Peyer's patch (tissue), 4 donors: ENCODE results near the gene FGF1. TPM values are rescaled to one million over a fixed set of nuclear protein-coding genes. Genes with fewer than 3 reads are reported as not detected.

ENCODE experiments used
- DNase-seq, 3 donors: peaks; one replicate each; pipeline ENCODE4 v3.0.0-alpha.2; 2017 to 2019
- H3K27ac ChIP-seq, 4 donors: fragments of 200-600 bp; sonication (generic); one replicate each; pipeline ENCODE4 v1.5.1; 2016 to 2019
- H3K27me3 ChIP-seq, 2 donors: fragments of 200-600 bp; sonication (generic); one replicate each; pipeline ENCODE4 v1.5.1; 2019
- H3K36me3 ChIP-seq, 3 donors: fragments of 200-600 bp; sonication (generic); one replicate each; pipeline ENCODE4 v1.5.1; 2016 to 2019
- H3K4me1 ChIP-seq, 4 donors: fragments of 200-600 bp; sonication (generic); one replicate each; pipeline ENCODE4 v1.5.1; 2016 to 2019
- H3K4me3 ChIP-seq, 4 donors: fragments of 200-600 bp; sonication (generic); 1 replicate in 3 of 4; 2 replicates in 1 of 4; pipeline ENCODE4 v1.5.1; 2016 to 2019; ENCODE audit warnings: mild to moderate bottlenecking in 1 of 4
- H3K9me3 ChIP-seq, 4 donors: fragments of 200-600 bp; sonication (generic); one replicate each; pipeline ENCODE4 v1.5.1; 2016 to 2019; ENCODE audit warnings: mild to moderate bottlenecking in 1 of 4
- CTCF ChIP-seq, 6 experiments: fragments of 450-650 bp in 4 of 6; fragments of 200-600 bp in 2 of 6; sonication (generic) in 1 of 6; IDR thresholded peaks; one replicate each; pipeline ENCODE4 v1.5.1; 2017 to 2019; ENCODE audit warnings: antibody characterized with exemption in 6 of 6, mild to moderate bottlenecking in 3 of 6, moderate library complexity in 1 of 6
- POLR2A ChIP-seq, 2 donors: fragments of 450-650 bp; IDR thresholded peaks; one replicate each; pipeline ENCODE4 v1.5.1; 2017; ENCODE audit warnings: antibody characterized with exemption in 2 of 2, mild to moderate bottlenecking in 2 of 2, moderate library complexity in 2 of 2
- total RNA-seq, 4 donors: library from RNA; depleted of rRNA; stranded (reverse); fragments of >200 nt; gene quantifications; one replicate each; pipeline ENCODE4 v1.1.0, GENCODE V29; 2016

Gene FGF1
- total RNA-seq, 4 donors from 2014 or later = not detected

GRCh38 chr5:142614054-142614453 lies 71.8 kb downstream of the FGF1 start:
- Histone ChIP-seq H3K4me1 (no peaks in the 10 kb centered on the region), H3K27me3 (no peaks in the 10 kb centered on the region), H3K27ac (no peak overlapping the region), H3K36me3 (no peaks in the 10 kb centered on the region), H3K9me3 (no peaks in the 10 kb centered on the region), H3K4me3 (no peak overlapping the region)
- no peak for TF ChIP-seq CTCF (IDR thresholded peaks at IDR 0.05)
- TF ChIP-seq POLR2A (IDR thresholded peaks at IDR 0.05) = no peak
- DNase-seq = no peak

- H3K27me3 ChIP-seq = no peaks in the 10 kb centered on the region
- no peaks in the 10 kb centered on the region for H3K9me3 ChIP-seq
- H3K4me1 ChIP-seq = no peaks in the 10 kb centered on the region
- no peak overlapping the region for H3K27ac ChIP-seq
- H3K36me3 ChIP-seq = no peaks in the 10 kb centered on the region
- no peak for DNase-seq
- TF ChIP-seq CTCF (IDR thresholded peaks at IDR 0.05) (no peak), POLR2A (IDR thresholded peaks at IDR 0.05) (no peak)
- H3K4me3 ChIP-seq = no peak overlapping the region
These were observed 72.6 kb downstream of the FGF1 start for GRCh38 chr5:142613271-142613671.

- H3K9me3 ChIP-seq = no peaks in the 10 kb centered on the region
- TF ChIP-seq POLR2A (IDR thresholded peaks at IDR 0.05) = no peak
- no peak for TF ChIP-seq CTCF (IDR thresholded peaks at IDR 0.05)
- no peaks in the 10 kb centered on the region for H3K4me1 ChIP-seq
- H3K27me3 ChIP-seq = no peaks in the 10 kb centered on the region
- no peak overlapping the region for H3K27ac ChIP-seq
- no peaks in the 10 kb centered on the region for H3K36me3 ChIP-seq
- DNase-seq = no peak
- no peak overlapping the region for H3K4me3 ChIP-seq
These were observed 73.2 kb downstream of the FGF1 start for GRCh38 chr5:142612494-142613270.

GRCh38 chr5:142611154-142611553 lies 74.7 kb downstream of the FGF1 start:
- H3K27me3 ChIP-seq = no peaks in the 10 kb centered on the region
- TF ChIP-seq CTCF (IDR thresholded peaks at IDR 0.05) (peak in 5 of 6 experiments; percentile 43 to 85 (median 80)), POLR2A (IDR thresholded peaks at IDR 0.05) (no peak)

GRCh38 chr5:142610176-142611001 lies 75.5 kb downstream of the FGF1 start:
- no peak for DNase-seq
- no peaks in the 10 kb centered on the region for H3K9me3 ChIP-seq
- H3K36me3 ChIP-seq = no peaks in the 10 kb centered on the region
- H3K4me1 ChIP-seq = no peaks in the 10 kb centered on the region
- H3K4me3 ChIP-seq = no peak overlapping the region
- H3K27ac ChIP-seq = no peak overlapping the region
- no peaks in the 10 kb centered on the region for H3K27me3 ChIP-seq
- TF ChIP-seq POLR2A (IDR thresholded peaks at IDR 0.05) (no peak), CTCF (IDR thresholded peaks at IDR 0.05) (no peak)

More at GRCh38 chr5:142611154-142611553, 74.7 kb downstream of the FGF1 start:
- Histone ChIP-seq H3K4me3 (no peak overlapping the region), H3K27ac (no peak overlapping the region), H3K9me3 (no peaks in the 10 kb centered on the region), H3K4me1 (no peaks in the 10 kb centered on the region), H3K36me3 (no peaks in the 10 kb centered on the region)
- peak; percentile 34 to 86 (median 73) for DNase-seq
